Measurements from ENCODE around the gene CWC27.

GRCh38 chr5:65030056-65030455 lies 261.3 kb downstream of the CWC27 start:
- no peak for TF ChIP-seq CTCF (IDR thresholded peaks at IDR 0.05; ENCODE audit: low read length)
- no peak for TF ChIP-seq EZH2 (IDR thresholded peaks at IDR 0.05; ENCODE audit: borderline replicate concordance, low read length)
